H1 (cell line): Measurements from ENCODE around the gene TM4SF18. TPM values are rescaled to one million over a fixed set of nuclear protein-coding genes. Genes with fewer than 3 reads are reported as not detected.

Experiments used
- CTCF ChIA-PET: fragments of 300-600 bp; sonication (Branson Sonifier 250); formaldehyde crosslinking; loops from one replicate; lab custom pipeline; 2021; ENCODE audit not compliant: partially characterized antibody; lab: Charles Lee
- POLR2A ChIA-PET: fragments of 300-600 bp; sonication (Branson Sonifier 250); formaldehyde crosslinking; loops from one replicate; lab custom pipeline; 2021; ENCODE audit warnings: inconsistent platforms; ENCODE audit not compliant: partially characterized antibody; lab: Charles Lee
- DNase-seq, 2 experiments: peaks; one replicate each; pipeline versions ENCODE4 v3.0.0 to v3.0.0-alpha.2; 2010 to 2022; ENCODE audit warnings: low spot score in 2 of 2, low read depth in 1 of 2, mixed read lengths in 1 of 2
- FAIRE-seq: peaks from 2 replicates; lab custom pipeline; 2011; peaks lifted over from hg19 to GRCh38; lab: Jason Lieb, UNC
- H2AFZ ChIP-seq: 2 replicates; pipeline ENCODE4 v1.8.1; 2012; ENCODE audit warnings: low read length, inconsistent platforms
- H2AK5ac ChIP-seq: 2 replicates; pipeline ENCODE4 v1.6.1; 2013; ENCODE audit warnings: low read depth, low read length
- H2BK120ac ChIP-seq: replicated peaks from 2 replicates; pipeline ENCODE3; 2013; ENCODE audit warnings: low read depth, low read length, inconsistent platforms
- H2BK12ac ChIP-seq: 2 replicates; pipeline ENCODE4 v1.6.1; 2013; ENCODE audit warnings: low read depth, low read length
- H2BK15ac ChIP-seq: 2 replicates; pipeline ENCODE4 v1.6.1; 2013; ENCODE audit warnings: low read length
- H2BK20ac ChIP-seq: 2 replicates; pipeline ENCODE4 v1.6.1; 2013; ENCODE audit warnings: low read length
- H2BK5ac ChIP-seq: 2 replicates; pipeline ENCODE4 v1.6.1; 2013; ENCODE audit warnings: low read depth, low read length
- H3K14ac ChIP-seq: 2 replicates; pipeline ENCODE4 v1.6.1; 2013; ENCODE audit warnings: inconsistent platforms; ENCODE audit not compliant: insufficient read length
- H3K18ac ChIP-seq: 2 replicates; pipeline ENCODE4 v1.6.1; 2013; ENCODE audit warnings: low read length; ENCODE audit errors: extremely low read depth
- H3K23ac ChIP-seq: 2 replicates; pipeline ENCODE4 v1.6.1; 2013; ENCODE audit warnings: inconsistent platforms; ENCODE audit not compliant: insufficient read length
- H3K23me2 ChIP-seq: 2 replicates; pipeline ENCODE4 v1.6.1; 2013; ENCODE audit warnings: low read depth, low read length
- H3K27ac ChIP-seq: 2 replicates; pipeline ENCODE4 v1.6.1; 2011; ENCODE audit warnings: low read depth, low read length, inconsistent platforms
- H3K27me3 ChIP-seq, 4 experiments: replicated peaks in 1 of 4; 1 replicate in 1 of 4; 2 replicates in 3 of 4; pipeline versions ENCODE4 v1.6.1 to v1.8.1; 2011 to 2013; ENCODE audit warnings: low read length in 3 of 4, mild to moderate bottlenecking in 3 of 4, inconsistent platforms in 2 of 4, mixed read lengths in 2 of 4, moderate library complexity in 1 of 4; ENCODE audit not compliant: control insufficient read depth in 3 of 4, insufficient read depth in 3 of 4; ENCODE audit errors: extremely low read depth in 1 of 4
- H3K36me3 ChIP-seq, 4 experiments: 2 replicates each; pipeline versions ENCODE4 v1.6.1 to v1.8.1; 2011 to 2013; ENCODE audit warnings: mild to moderate bottlenecking in 4 of 4, low read length in 3 of 4, moderate library complexity in 2 of 4, control low read depth in 1 of 4, inconsistent platforms in 1 of 4; ENCODE audit not compliant: insufficient read depth in 4 of 4, control insufficient read depth in 2 of 4
- H3K4ac ChIP-seq: replicated peaks from 2 replicates; pipeline ENCODE3; 2013; ENCODE audit warnings: low read length, low read depth, mixed read lengths, inconsistent platforms; ENCODE audit not compliant: insufficient read length
- H3K4me1 ChIP-seq, 4 experiments: replicated peaks in 1 of 4; 1 replicate in 1 of 4; 2 replicates in 3 of 4; pipeline versions ENCODE4 v1.6.1 to v1.8.1; 2011 to 2013; ENCODE audit warnings: low read length in 3 of 4, inconsistent platforms in 2 of 4, mixed read lengths in 1 of 4; ENCODE audit not compliant: insufficient read depth in 4 of 4, control insufficient read depth in 3 of 4
- H3K4me2 ChIP-seq, 2 experiments: 2 replicates each; pipeline versions ENCODE4 v1.6.1 to v1.8.1; 2011 to 2013; ENCODE audit warnings: low read depth in 2 of 2, low read length in 2 of 2, control low read depth in 1 of 2, inconsistent platforms in 1 of 2, mild to moderate bottlenecking in 1 of 2; ENCODE audit not compliant: insufficient read depth in 1 of 2
- H3K4me3 ChIP-seq, 4 experiments: fragments of 200-600, 300-600 bp in 1 of 4; sonication (generic), shearing (Covaris generic), sonication (Bioruptor Twin) in 1 of 4; 2 replicates each; pipeline versions ENCODE4 v1.5.1 to v1.8.1; 2011 to 2016; ENCODE audit warnings: low read length in 4 of 4, low read depth in 3 of 4, control low read depth in 2 of 4, inconsistent platforms in 2 of 4, mild to moderate bottlenecking in 2 of 4, mixed read lengths in 1 of 4, moderate library complexity in 1 of 4; ENCODE audit not compliant: insufficient read depth in 2 of 4; ENCODE audit errors: extremely low read depth in 1 of 4
- H3K56ac ChIP-seq: replicated peaks from 2 replicates; pipeline ENCODE3; 2013; ENCODE audit warnings: low read depth, mild to moderate bottlenecking, mixed read lengths, low read length, inconsistent platforms; ENCODE audit not compliant: insufficient read length
- H3K79me1 ChIP-seq: 2 replicates; pipeline ENCODE4 v1.6.1; 2013; ENCODE audit warnings: low read depth, low read length, control low read depth
- H3K79me2 ChIP-seq, 2 experiments: 2 replicates each; pipeline versions ENCODE4 v1.6.1 to v1.8.1; 2012 to 2013; ENCODE audit warnings: low read length in 2 of 2, mild to moderate bottlenecking in 2 of 2, inconsistent platforms in 1 of 2; ENCODE audit not compliant: insufficient read depth in 2 of 2, control insufficient read depth in 1 of 2
- H3K9ac ChIP-seq, 4 experiments: replicated peaks in 1 of 4; 1 replicate in 1 of 4; 2 replicates in 3 of 4; pipeline versions ENCODE4 v1.6.1 to v1.8.1; 2011 to 2013; ENCODE audit warnings: low read depth in 3 of 4, low read length in 3 of 4, control low read depth in 2 of 4, mild to moderate bottlenecking in 2 of 4, moderate library complexity in 2 of 4, inconsistent platforms in 1 of 4; ENCODE audit errors: extremely low read depth in 1 of 4
- H3K9me3 ChIP-seq, 2 experiments: 2 replicates each; pipeline versions ENCODE4 v1.6.1 to v1.8.1; 2012 to 2013; ENCODE audit warnings: mild to moderate bottlenecking in 2 of 2, moderate library complexity in 2 of 2, control low read depth in 1 of 2, inconsistent platforms in 1 of 2, low read depth in 1 of 2, low read length in 1 of 2, mixed read lengths in 1 of 2; ENCODE audit not compliant: insufficient read depth in 2 of 2
- H4K20me1 ChIP-seq, 2 experiments: replicated peaks in 1 of 2; 2 replicates each; pipeline versions ENCODE3 to v1.8.1; 2011 to 2013; ENCODE audit warnings: inconsistent platforms in 2 of 2, low read length in 2 of 2, mild to moderate bottlenecking in 1 of 2; ENCODE audit not compliant: insufficient read depth in 2 of 2, control insufficient read depth in 1 of 2
- H4K5ac ChIP-seq: 2 replicates; pipeline ENCODE4 v1.6.1; 2013; ENCODE audit warnings: low read length, low read depth, mixed read lengths, inconsistent platforms; ENCODE audit not compliant: insufficient read length
- H4K8ac ChIP-seq: 2 replicates; pipeline ENCODE4 v1.8.0; 2013; ENCODE audit warnings: mild to moderate bottlenecking, moderate library complexity, low read length, inconsistent platforms; ENCODE audit not compliant: insufficient read depth; ENCODE audit errors: extremely low read depth
- H4K91ac ChIP-seq: replicated peaks from 2 replicates; pipeline ENCODE3; 2013; ENCODE audit warnings: low read length, mixed read lengths, inconsistent platforms; ENCODE audit not compliant: insufficient read length
- CBX8 ChIP-seq: fragments of 300-800, 300-1000 bp; sonication (generic); IDR thresholded peaks from 2 replicates; pipeline ENCODE4 v1.7.1; 2016; ENCODE audit warnings: low read depth, low read length, borderline replicate concordance
- CEBPB ChIP-seq: IDR thresholded peaks from 2 replicates; pipeline ENCODE4 v1.6.1; 2012; ENCODE audit warnings: low read depth, low read length
- JUND ChIP-seq: IDR thresholded peaks from 2 replicates; pipeline ENCODE4 v1.6.1; 2011; ENCODE audit warnings: mild to moderate bottlenecking, improper control_type of control experiment, low read length
- NANOG ChIP-seq: IDR thresholded peaks from 2 replicates; pipeline ENCODE4 v1.6.1; 2011; ENCODE audit warnings: low read length, low read depth, mild to moderate bottlenecking, inconsistent platforms; ENCODE audit not compliant: insufficient read depth, poor library complexity, severe bottlenecking
- WGBS, 2 experiments: shearing (Covaris generic) in 1 of 2; methylation state at CpG; one replicate each; pipeline versions ENCODE4 v1.1.6 to v1.1.7; 2013 to 2015; ENCODE audit warnings: low lambda C conversion rate in 2 of 2, mixed read lengths in 2 of 2, inconsistent platforms in 1 of 2, low coverage in 1 of 2, missing lambda C conversion rate in 1 of 2; ENCODE audit not compliant: insufficient replicate concordance in 2 of 2, insufficient coverage in 1 of 2, insufficient read length in 1 of 2; ENCODE audit errors: extremely low coverage in 1 of 2, missing lambda C conversion rate in 1 of 2; 5-methylcytosine and 5-hydroxymethylcytosine counted together
- polyA plus RNA-seq, 7 experiments: library from polyadenylated mRNA; depleted of rRNA in 3 of 7; stranded (reverse) in 5 of 7; unstranded in 2 of 7; fragments of >200 nt in 5 of 7; fragments of 200-250 nt in 2 of 7; gene quantifications; 1 replicate in 5 of 7; 2 replicates in 1 of 7; 4 replicates in 1 of 7; pipeline versions ENCODE4 v1.2.1 to v1.2.3, GENCODE V29; 2011 to 2013; ENCODE audit warnings: missing spikeins in 2 of 7, mixed read lengths in 2 of 7
- total RNA-seq: library from RNA; stranded (reverse); fragmentation: NEBNext Ultra II Directional; extraction: Animal tissue kit (Norgen Biotek cat#: 25700); gene quantifications from 2 replicates; pipeline ENCODE4 v1.2.1, GENCODE V29; 2021

TM4SF18 gene
- total and polyA plus RNA-seq, 2 of the 8 experiments (the other 6 are each of a cell fraction or from before 2014, with no cell fraction given), result 2.9 to 13.6 TPM

GRCh38 chr3:149330609-149331331 lies 2.7 kb downstream of the TM4SF18 start:
- ChIA-PET POLR2A (no interaction called here), CTCF (interaction anchor here (0.8 to 3.9 kb wide), 5 partner anchors 13 to 210 kb away, joined by 3 to 19 read pairs (median 3); no protein-coding TSS in a partner anchor)
- H3K56ac ChIP-seq, result no peak overlapping the region
- H3K23me2 ChIP-seq, result no peaks in the 10 kb centered on the region
- no peak overlapping the region for H2AK5ac ChIP-seq
- no peak overlapping the region for H2BK20ac ChIP-seq
- no peak overlapping the region for H3K14ac ChIP-seq
- H2BK5ac ChIP-seq, result no peak overlapping the region
- no peak overlapping the region for H4K5ac ChIP-seq
- 88% methylated on average over 2 of the region's 2 CpGs; no CpG with 5 or more reads in 1 of the 2 experiments for WGBS, 2 experiments
- H3K4me2 ChIP-seq, result no peak overlapping the region
- no peak for DNase-seq
- H3K4me1 ChIP-seq, result peaks cover 0 to 9% (median 3%) of the 10 kb centered on the region in 4 experiments; a peak in 4 of 7 replicates
- H3K9me3 ChIP-seq, result no peaks in the 10 kb centered on the region
- H4K91ac ChIP-seq, result no peak overlapping the region
- H3K4ac ChIP-seq, result no peak overlapping the region
- H3K27ac ChIP-seq, result no peak overlapping the region
- no peak overlapping the region for H2BK12ac ChIP-seq
- FAIRE-seq, result no peak
- no peaks in the 10 kb centered on the region for H3K27me3 ChIP-seq
- H3K4me3 ChIP-seq, result no peak overlapping the region
- H3K9ac ChIP-seq, result no peak overlapping the region
- H2AFZ ChIP-seq, result no peak overlapping the region
- H2BK120ac ChIP-seq, result no peak overlapping the region
- H3K36me3 ChIP-seq, result no peaks in the 10 kb centered on the region
- H3K79me1 ChIP-seq, result no peaks in the 10 kb centered on the region
- H3K18ac ChIP-seq, result no peak overlapping the region
- no peak overlapping the region for H4K8ac ChIP-seq
- H4K20me1 ChIP-seq, result no peaks in the 10 kb centered on the region
- H3K23ac ChIP-seq, result no peak overlapping the region
- H3K79me2 ChIP-seq, result no peaks in the 10 kb centered on the region
- no peak overlapping the region for H2BK15ac ChIP-seq
- TF ChIP-seq NANOG, result no peak
- TF ChIP-seq CEBPB, result no peak
- no peak for TF ChIP-seq CBX8
- TF ChIP-seq JUND, result no peak
